ENCODE results near the gene ATP11B. TPM values are rescaled to one million over a fixed set of nuclear protein-coding genes. Genes with fewer than 3 reads are reported as not detected.

ATP11B gene
- 33.9 and 47.8 TPM in 2 replicates for total RNA-seq (2014; rRNA removed; shearing (Covaris generic))

- DNase-seq (ENCODE audit: low read depth) = peak; percentile 66
These were observed at the start of gene ATP11B for GRCh38 chr3:182792901-182793662. TSS of gene ATP11B (plus strand) at chr3:182793504. CDS start at chr3:182793760, 256 bp downstream.

- no peak for DNase-seq (ENCODE audit: low read depth)
These were observed 46.3 kb upstream of the ATP11B start for GRCh38 chr3:182746959-182747358.

- no peak for DNase-seq (ENCODE audit: low read depth)
These were observed 38.0 kb upstream of the ATP11B start for GRCh38 chr3:182755308-182755707.

GRCh38 chr3:182755712-182756111, 37.6 kb upstream of the ATP11B start:
- peak; percentile 17 for DNase-seq (ENCODE audit: low read depth)

GRCh38 chr3:182760576-182761164, 32.6 kb upstream of the ATP11B start:
- no peak for DNase-seq (ENCODE audit: low read depth)

GRCh38 chr3:182763896-182764295, 29.4 kb upstream of the ATP11B start:
- no peak for DNase-seq (ENCODE audit: low read depth)

GRCh38 chr3:182765287-182765686, 28.0 kb upstream of the ATP11B start:
- no peak for DNase-seq (ENCODE audit: low read depth)

GRCh38 chr3:182766099-182766498, 27.2 kb upstream of the ATP11B start:
- no peak for DNase-seq (ENCODE audit: low read depth)

GRCh38 chr3:182768413-182768812, 24.9 kb upstream of the ATP11B start:
- DNase-seq (ENCODE audit: low read depth) = no peak

GRCh38 chr3:182769673-182770072, 23.6 kb upstream of the ATP11B start:
- DNase-seq (ENCODE audit: low read depth) = no peak

GRCh38 chr3:182782149-182782548, 11.2 kb upstream of the ATP11B start:
- DNase-seq (ENCODE audit: low read depth) = no peak

- no peak for DNase-seq (ENCODE audit: low read depth)
These were observed 10.2 kb upstream of the ATP11B start for GRCh38 chr3:182783106-182783505.

GRCh38 chr3:182784542-182784941, 8.8 kb upstream of the ATP11B start:
- no peak for DNase-seq (ENCODE audit: low read depth)

- DNase-seq (ENCODE audit: low read depth) = no peak
These were observed 8.2 kb upstream of the ATP11B start for GRCh38 chr3:182785142-182785541.

- DNase-seq (ENCODE audit: low read depth) = no peak
These were observed 7.5 kb upstream of the ATP11B start for GRCh38 chr3:182785756-182786155.

GRCh38 chr3:182786564-182787196, 6.6 kb upstream of the ATP11B start:
- peak; percentile 12 for DNase-seq (ENCODE audit: low read depth)

- DNase-seq (ENCODE audit: low read depth) = no peak
These were observed 5.8 kb upstream of the ATP11B start for GRCh38 chr3:182787302-182788036.

- no peak for DNase-seq (ENCODE audit: low read depth)
These were observed 3.9 kb upstream of the ATP11B start for GRCh38 chr3:182789371-182789770.

- no peak for DNase-seq (ENCODE audit: low read depth)
These were observed 2.7 kb upstream of the ATP11B start for GRCh38 chr3:182790612-182791011.

- DNase-seq (ENCODE audit: low read depth) = peak; percentile 69
These were observed 555 bp downstream of the ATP11B start for GRCh38 chr3:182793663-182794454.

All from M059J (cell line).